Measurements from ENCODE around the gene PALM3. TPM values are rescaled to one million over a fixed set of nuclear protein-coding genes. Genes with fewer than 3 reads are reported as not detected.

PALM3 gene
- total and polyA plus RNA-seq, 2 donors: 0.18 TPM; not detected in 1

DNA sequence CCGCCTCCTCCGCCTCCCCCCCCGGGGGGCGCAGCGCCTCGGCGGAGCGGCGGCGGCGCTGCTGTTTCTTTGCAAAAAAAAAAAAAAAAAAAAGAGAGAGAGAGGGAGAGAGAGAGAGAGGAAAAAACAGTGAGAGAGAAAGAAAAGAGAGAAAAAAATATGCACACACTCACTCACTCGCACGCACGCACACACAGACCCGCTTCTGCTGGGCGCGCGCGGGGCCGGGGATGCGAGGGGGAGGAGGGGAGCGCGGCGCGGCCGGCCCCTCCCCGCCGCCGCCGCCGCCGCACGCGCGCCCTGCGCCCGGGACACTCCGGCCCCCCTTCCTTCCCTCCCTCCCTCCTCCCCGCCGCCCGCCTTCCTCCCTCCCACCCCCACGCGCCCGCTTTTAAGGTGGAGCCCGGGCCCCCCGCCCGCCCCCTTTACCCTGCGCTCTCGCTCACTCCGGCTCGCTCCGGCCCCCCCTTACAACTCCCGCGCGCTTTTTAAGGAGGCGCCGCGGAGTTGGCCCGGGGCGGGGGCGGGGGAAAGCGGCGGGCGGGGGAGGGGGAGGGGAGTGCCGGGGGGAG, 28.7 kb upstream of the PALM3 start, which contains the start of gene SAMD1:
Gene SAMD1 (minus strand): TSS at position 243 of the 572 bp plus-strand sequence.
- Histone ChIP-seq H3K4me3 (ENCODE audit: low read length in 2 of 2) (peak within 1 kb of the TSS; percentile 72 to 89), H3K36me3 (ENCODE audit: control insufficient read depth in 2 of 2, insufficient read depth in 2 of 2, low read length in 1 of 2) (peaks cover 19 to 33% of the 10 kb centered on the region in 2 donors), H3K4me1 (ENCODE audit: control insufficient read depth in 2 of 2, insufficient read depth in 2 of 2, low read length in 2 of 2) (peaks cover 7 to 26% of the 10 kb centered on the region in 2 donors), H3K27ac (ENCODE audit: low read depth in 1 of 2, low read length in 1 of 2) (peak within 1 kb of the TSS; percentile 95 to 96), H3K9me3 (ENCODE audit: control insufficient read depth in 2 of 2, insufficient read depth in 1 of 2, low read length in 1 of 2) (peaks cover 2 to 13% of the 10 kb centered on the region in 2 donors), H3K27me3 (ENCODE audit: control insufficient read depth in 2 of 2, insufficient read depth in 1 of 2, low read length in 1 of 2) (no peaks in the 10 kb centered on the region)
- DNase-seq (ENCODE audit: low read depth in 6 of 9, low spot score in 9 of 9): peak in 7 of 9 donors; percentile 60 to 94 (median 86)
- under 1% methylated on average over 58 of the region's 65 CpGs for WGBS

- peak in 3 of 9 donors; percentile 42 to 67 (median 52) for DNase-seq (ENCODE audit: low read depth in 6 of 9, low spot score in 9 of 9)
- H3K4me1 ChIP-seq (ENCODE audit: control insufficient read depth in 2 of 2, insufficient read depth in 2 of 2, low read length in 2 of 2): peaks cover 7 to 26% of the 10 kb centered on the region in 2 donors
These were observed 28.0 kb upstream of the PALM3 start for GRCh38 chr19:14089662-14090508.

DNA sequence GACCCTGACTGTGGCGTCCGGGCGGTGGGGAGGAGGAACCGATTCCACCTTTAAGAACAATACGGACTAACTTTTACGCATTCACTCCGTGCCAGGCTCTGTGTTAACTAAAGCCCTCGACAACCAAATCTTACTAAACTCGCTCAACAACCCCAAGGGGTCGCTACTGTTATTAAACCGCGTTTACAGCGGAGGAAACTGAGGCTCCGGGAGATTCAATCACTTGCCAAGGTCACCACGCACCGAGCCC, 27.5 kb upstream of the PALM3 start:
- Histone ChIP-seq H3K36me3 (ENCODE audit: control insufficient read depth in 2 of 2, insufficient read depth in 2 of 2, low read length in 1 of 2) (peaks cover 25 to 39% of the 10 kb centered on the region in 2 donors), H3K9me3 (ENCODE audit: control insufficient read depth in 2 of 2, insufficient read depth in 1 of 2, low read length in 1 of 2) (peaks cover 2 to 13% of the 10 kb centered on the region in 2 donors), H3K27ac (ENCODE audit: low read depth in 1 of 2, low read length in 1 of 2) (no peak overlapping the region), H3K4me1 (ENCODE audit: control insufficient read depth in 2 of 2, insufficient read depth in 2 of 2, low read length in 2 of 2) (peaks cover 7 to 26% of the 10 kb centered on the region in 2 donors), H3K27me3 (ENCODE audit: control insufficient read depth in 2 of 2, insufficient read depth in 1 of 2, low read length in 1 of 2) (no peaks in the 10 kb centered on the region), H3K4me3 (ENCODE audit: low read length in 2 of 2) (peak overlapping the region; percentile 42 to 89)
- 41% methylated on average over 16 of the region's 16 CpGs for WGBS
- DNase-seq (ENCODE audit: low read depth in 6 of 9, low spot score in 9 of 9): peak in 3 of 9 donors; percentile 39 to 71 (median 58)

More at GRCh38 chr19:14089662-14090508, 28.0 kb upstream of the PALM3 start:
- under 1% methylated on average over 142 of the region's 142 CpGs for WGBS
- Histone ChIP-seq H3K27me3 (ENCODE audit: control insufficient read depth in 2 of 2, insufficient read depth in 1 of 2, low read length in 1 of 2) (no peaks in the 10 kb centered on the region), H3K4me3 (ENCODE audit: low read length in 2 of 2) (peak overlapping the region; percentile 54 to 89), H3K36me3 (ENCODE audit: control insufficient read depth in 2 of 2, insufficient read depth in 2 of 2, low read length in 1 of 2) (peaks cover 25 to 39% of the 10 kb centered on the region in 2 donors), H3K27ac (ENCODE audit: low read depth in 1 of 2, low read length in 1 of 2) (peak overlapping the region; percentile 55 to 84), H3K9me3 (ENCODE audit: control insufficient read depth in 2 of 2, insufficient read depth in 1 of 2, low read length in 1 of 2) (peaks cover 2 to 13% of the 10 kb centered on the region in 2 donors)

DNA sequence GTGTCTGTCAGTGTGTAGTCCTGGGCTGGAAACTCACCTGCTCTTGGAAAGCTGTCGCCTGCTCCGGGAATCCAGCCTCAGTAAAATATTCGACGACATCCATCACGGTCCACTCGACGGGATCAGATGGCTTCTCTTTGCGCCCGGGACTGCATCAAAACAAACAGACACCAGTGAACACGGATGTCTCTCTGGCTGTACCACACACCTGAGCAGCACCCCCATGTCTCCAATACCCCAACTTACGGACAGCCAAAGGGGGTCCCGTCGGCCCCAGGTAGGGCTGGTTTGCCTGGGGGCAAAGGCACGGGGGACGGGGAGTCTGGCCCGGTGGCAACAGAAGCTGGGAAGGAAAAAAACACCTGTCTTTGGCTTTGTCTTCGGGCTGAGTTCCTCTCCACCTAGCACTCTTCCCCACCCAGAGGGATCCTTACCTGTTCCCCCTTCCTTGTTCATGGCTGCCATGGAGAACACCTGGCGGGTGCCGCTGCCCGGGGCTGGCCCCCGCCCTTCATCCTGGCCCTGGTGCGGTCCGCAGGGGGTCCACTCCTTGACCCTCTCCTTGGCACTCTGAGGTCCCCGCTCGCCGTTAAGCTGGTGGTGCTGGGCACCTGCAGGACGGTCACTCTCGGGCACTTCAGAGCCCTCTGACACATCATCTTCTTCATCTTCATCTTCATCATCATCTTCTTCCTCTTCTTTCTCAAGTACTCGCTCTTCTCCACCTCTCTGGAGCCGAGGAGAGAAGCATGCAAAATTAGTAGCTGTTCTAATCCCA, 26.9 kb upstream of the PALM3 start:
- WGBS: 96% methylated on average over 30 of the region's 30 CpGs
- Histone ChIP-seq H3K27me3 (ENCODE audit: control insufficient read depth in 2 of 2, insufficient read depth in 1 of 2, low read length in 1 of 2) (no peaks in the 10 kb centered on the region), H3K4me3 (ENCODE audit: low read length in 2 of 2) (peak overlapping the region; percentile 42 to 89), H3K4me1 (ENCODE audit: control insufficient read depth in 2 of 2, insufficient read depth in 2 of 2, low read length in 2 of 2) (peaks cover 7 to 26% of the 10 kb centered on the region in 2 donors), H3K27ac (ENCODE audit: low read depth in 1 of 2, low read length in 1 of 2) (peak overlapping the region in 1 of 2 donors; percentile 53), H3K36me3 (ENCODE audit: control insufficient read depth in 2 of 2, insufficient read depth in 2 of 2, low read length in 1 of 2) (peaks cover 25 to 42% of the 10 kb centered on the region in 2 donors), H3K9me3 (ENCODE audit: control insufficient read depth in 2 of 2, insufficient read depth in 1 of 2, low read length in 1 of 2) (peaks cover 2 to 12% of the 10 kb centered on the region in 2 donors)
- DNase-seq (ENCODE audit: low read depth in 6 of 9, low spot score in 9 of 9): no peak

GRCh38 chr19:14086098-14086497, 24.2 kb upstream of the PALM3 start:
- 97% methylated on average over 5 of the region's 5 CpGs for WGBS
- Histone ChIP-seq H3K4me1 (ENCODE audit: control insufficient read depth in 2 of 2, insufficient read depth in 2 of 2, low read length in 2 of 2) (peaks cover 12 to 24% of the 10 kb centered on the region in 2 donors), H3K4me3 (ENCODE audit: low read length in 2 of 2) (no peak overlapping the region), H3K36me3 (ENCODE audit: control insufficient read depth in 2 of 2, insufficient read depth in 2 of 2, low read length in 1 of 2) (peaks cover 25 to 46% of the 10 kb centered on the region in 2 donors), H3K9me3 (ENCODE audit: control insufficient read depth in 2 of 2, insufficient read depth in 1 of 2, low read length in 1 of 2) (no peaks in the 10 kb centered on the region), H3K27me3 (ENCODE audit: control insufficient read depth in 2 of 2, insufficient read depth in 1 of 2, low read length in 1 of 2) (no peaks in the 10 kb centered on the region), H3K27ac (ENCODE audit: low read depth in 1 of 2, low read length in 1 of 2) (no peak overlapping the region)
- no peak for DNase-seq (ENCODE audit: low read depth in 6 of 9, low spot score in 9 of 9)

DNA sequence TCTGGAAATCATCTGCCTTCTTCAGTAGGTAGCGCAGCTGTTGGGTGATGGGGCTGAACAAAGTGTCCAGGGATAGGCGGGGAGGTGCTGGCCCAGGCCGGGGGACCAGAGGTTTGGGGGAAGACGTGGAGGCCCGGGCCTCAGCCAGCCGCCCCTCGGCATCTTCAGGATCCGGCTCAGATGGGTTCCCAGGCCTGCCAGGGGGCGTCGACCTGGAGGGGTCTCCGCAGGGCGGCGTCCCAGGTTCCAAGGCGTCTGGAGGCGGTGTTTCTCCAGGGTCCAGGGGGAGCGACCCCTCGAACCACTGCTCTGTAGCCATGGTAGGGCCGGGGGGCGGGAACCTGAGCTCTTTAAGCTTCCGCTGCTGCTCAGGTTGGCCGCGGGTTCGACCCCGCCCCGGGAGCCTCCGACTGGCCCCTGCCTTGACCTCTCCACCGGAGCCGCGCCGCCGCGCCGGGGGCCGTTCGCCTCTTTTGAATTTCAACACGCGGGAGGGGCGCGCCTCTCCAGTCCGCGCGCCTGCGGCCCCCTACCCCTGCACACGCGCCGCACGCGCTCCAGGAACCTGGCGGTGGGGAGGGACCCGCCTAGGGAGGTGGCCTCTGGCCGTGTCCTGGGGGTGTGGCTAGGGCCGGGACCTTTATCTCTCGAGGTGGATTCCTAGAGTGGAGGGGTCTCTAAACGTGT, 23.6 kb upstream of the PALM3 start, which contains the start of gene C19orf67:
Gene C19orf67 (minus strand): TSS at position 475 of the 687 bp plus-strand sequence. CDS start 156 bp downstream, at position 319.
- Histone ChIP-seq H3K9me3 (ENCODE audit: control insufficient read depth in 2 of 2, insufficient read depth in 1 of 2, low read length in 1 of 2) (no peaks in the 10 kb centered on the region), H3K27me3 (ENCODE audit: control insufficient read depth in 2 of 2, insufficient read depth in 1 of 2, low read length in 1 of 2) (no peaks in the 10 kb centered on the region), H3K36me3 (ENCODE audit: control insufficient read depth in 2 of 2, insufficient read depth in 2 of 2, low read length in 1 of 2) (peaks cover 25 to 46% of the 10 kb centered on the region in 2 donors), H3K4me1 (ENCODE audit: control insufficient read depth in 2 of 2, insufficient read depth in 2 of 2, low read length in 2 of 2) (peaks cover 14 to 29% of the 10 kb centered on the region in 2 donors), H3K4me3 (ENCODE audit: low read length in 2 of 2) (no peak within 1 kb of the TSS), H3K27ac (ENCODE audit: low read depth in 1 of 2, low read length in 1 of 2) (no peak within 1 kb of the TSS)
- 93% methylated on average over 54 of the region's 54 CpGs for WGBS
- DNase-seq (ENCODE audit: low read depth in 6 of 9, low spot score in 9 of 9): no peak

- 100% methylated on average over 1 of the region's 1 CpG for WGBS
- no peak overlapping the region for H3K4me3 ChIP-seq (ENCODE audit: low read length in 2 of 2)
- DNase-seq (ENCODE audit: low read depth in 6 of 9, low spot score in 9 of 9): no peak
- peaks cover 10 to 30% of the 10 kb centered on the region in 2 donors for H3K36me3 ChIP-seq (ENCODE audit: control insufficient read depth in 2 of 2, insufficient read depth in 2 of 2, low read length in 1 of 2)
- no peak overlapping the region for H3K27ac ChIP-seq (ENCODE audit: low read depth in 1 of 2, low read length in 1 of 2)
- H3K4me1 ChIP-seq (ENCODE audit: control insufficient read depth in 2 of 2, insufficient read depth in 2 of 2, low read length in 2 of 2): peaks cover 7 to 20% of the 10 kb centered on the region in 2 donors
- H3K9me3 ChIP-seq (ENCODE audit: control insufficient read depth in 2 of 2, insufficient read depth in 1 of 2, low read length in 1 of 2): no peaks in the 10 kb centered on the region
- H3K27me3 ChIP-seq (ENCODE audit: control insufficient read depth in 2 of 2, insufficient read depth in 1 of 2, low read length in 1 of 2): no peaks in the 10 kb centered on the region
These were observed 20.7 kb upstream of the PALM3 start for GRCh38 chr19:14082675-14082960.

DNA sequence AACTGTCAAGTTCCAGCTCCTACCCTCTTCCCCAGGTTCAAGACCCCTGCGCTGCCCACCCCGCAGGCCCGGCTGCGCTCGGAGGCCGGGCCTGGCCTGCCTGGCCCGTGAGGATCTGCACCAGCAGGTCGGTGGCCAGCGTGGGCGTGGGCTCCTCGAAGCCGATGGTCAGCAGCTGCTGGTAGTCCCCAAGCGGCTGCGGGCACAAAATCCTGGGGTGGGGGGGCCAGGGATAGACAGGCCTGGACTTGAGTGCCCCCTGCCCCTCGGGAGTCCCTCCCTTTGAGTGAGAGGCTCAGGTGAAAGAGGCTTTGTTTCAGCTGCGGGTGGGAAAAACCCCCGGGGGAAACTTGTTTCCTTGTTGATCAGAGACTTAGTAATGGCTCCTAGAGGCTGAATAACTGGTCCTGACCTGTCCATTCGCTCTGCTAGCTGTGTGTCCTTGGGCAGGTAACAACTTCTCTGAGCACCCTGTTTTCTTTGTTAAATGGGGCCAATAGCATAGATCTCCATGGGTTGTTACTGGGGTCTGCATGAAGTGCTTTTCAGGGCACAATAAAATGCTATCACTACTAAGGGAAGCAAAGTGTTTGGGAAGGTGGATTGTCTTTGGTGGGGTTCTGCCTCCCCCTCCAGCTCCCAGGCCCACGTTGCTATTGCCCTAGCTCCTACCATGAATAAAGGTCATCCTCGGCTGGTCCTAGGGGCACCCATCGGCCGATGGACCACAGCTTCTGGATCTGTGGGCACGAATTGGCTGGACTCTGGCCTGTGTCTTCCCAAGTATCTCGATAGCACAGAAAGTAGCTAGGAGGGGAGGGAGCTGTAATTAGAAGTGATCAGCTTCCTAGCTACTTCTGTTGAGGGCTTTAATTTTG, 20.2 kb upstream of the PALM3 start:
- Histone ChIP-seq H3K4me3 (ENCODE audit: low read length in 2 of 2) (peak overlapping the region; percentile 67 to 81), H3K27ac (ENCODE audit: low read depth in 1 of 2, low read length in 1 of 2) (peak overlapping the region; percentile 74 to 87), H3K4me1 (ENCODE audit: control insufficient read depth in 2 of 2, insufficient read depth in 2 of 2, low read length in 2 of 2) (peaks cover 7 to 20% of the 10 kb centered on the region in 2 donors), H3K36me3 (ENCODE audit: control insufficient read depth in 2 of 2, insufficient read depth in 2 of 2, low read length in 1 of 2) (peaks cover 10 to 27% of the 10 kb centered on the region in 2 donors), H3K27me3 (ENCODE audit: control insufficient read depth in 2 of 2, insufficient read depth in 1 of 2, low read length in 1 of 2) (no peaks in the 10 kb centered on the region), H3K9me3 (ENCODE audit: control insufficient read depth in 2 of 2, insufficient read depth in 1 of 2, low read length in 1 of 2) (no peaks in the 10 kb centered on the region)
- WGBS: 30% methylated on average over 24 of the region's 24 CpGs
- peak in 1 of 9 donors; percentile 38 for DNase-seq (ENCODE audit: low read depth in 6 of 9, low spot score in 9 of 9)

Measured in thymus (tissue), 11 donors.